Lower lobe of right lung (tissue), 2 donors: ENCODE results near the gene GRIK4. TPM values are rescaled to one million over a fixed set of nuclear protein-coding genes. Genes with fewer than 3 reads are reported as not detected.

ENCODE experiments used
- ATAC-seq, 2 donors: fragments of 200-7000 bp; cut with Tn5 transposase; one replicate each; pipeline ENCODE4 v1.9.1; 2020 to 2022; ENCODE audit warnings: mild to moderate bottlenecking in 2 of 2, moderate library complexity in 2 of 2
- DNase-seq: peaks from one replicate; pipeline ENCODE4 v3.0.0-alpha.2; 2020
- H3K27ac ChIP-seq: fragments of 200-600 bp; one replicate; pipeline ENCODE4 v1.8.0; 2022
- H3K27me3 ChIP-seq: fragments of 200-600 bp; one replicate; pipeline ENCODE4 v1.8.0; 2022; ENCODE audit warnings: low read depth
- H3K36me3 ChIP-seq: fragments of 200-600 bp; one replicate; pipeline ENCODE4 v1.8.0; 2022; ENCODE audit warnings: mild to moderate bottlenecking
- H3K4me1 ChIP-seq: fragments of 200-600 bp; one replicate; pipeline ENCODE4 v1.8.0; 2022
- H3K4me3 ChIP-seq: fragments of 200-600 bp; one replicate; pipeline ENCODE4 v1.8.0; 2022; ENCODE audit warnings: mild to moderate bottlenecking
- H3K9me3 ChIP-seq: fragments of 200-600 bp; one replicate; pipeline ENCODE4 v1.8.0; 2022
- intact Hi-C: fragments of 100-400 bp; cut with DNase I; formaldehyde crosslinking; loops from one replicate; pipeline ENCODE4 v1.11.0; 2022
- total RNA-seq: library from RNA; stranded (reverse); fragmentation: NEBNext Ultra II Directional; extraction: Animal tissue kit (Norgen Biotek cat#: 25700); gene quantifications from one replicate; pipeline ENCODE4 v1.2.1, GENCODE V29; 2021
- TF ChIP-seq, protein P1 (sequence below): fragments of 200-600 bp; IDR thresholded peaks from one replicate; pipeline ENCODE4 v1.8.0; 2022; ENCODE audit warnings: antibody characterized with exemption, mild to moderate bottlenecking
- donor health status: DM: no; HTN: yes; CAD: no; lungs with severe emphysema.

Gene GRIK4
- total RNA-seq, 1 donor from 2014 or later = 2.2 TPM

DNA sequence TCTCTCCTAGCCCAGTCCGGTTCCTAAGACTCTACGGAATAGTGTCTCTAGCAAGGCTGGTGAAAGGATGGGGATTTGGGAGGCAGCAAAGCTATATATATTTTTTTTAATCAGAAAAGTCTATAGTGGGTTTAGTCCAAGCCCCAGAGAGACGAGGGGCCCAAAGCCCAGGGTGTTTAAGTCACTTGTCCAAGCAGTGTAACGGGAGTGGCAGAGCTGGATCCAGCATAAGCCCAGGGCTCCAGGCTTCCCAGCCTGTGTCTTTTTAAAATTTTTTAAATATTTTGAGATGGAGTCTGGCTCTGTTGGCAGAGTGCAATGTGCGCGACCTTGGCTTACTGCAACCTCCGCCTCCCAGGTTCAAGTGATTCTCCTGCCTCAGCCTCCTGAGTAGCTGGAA, 6.8 kb downstream of the GRIK4 start:
- peaks cover 5% of the 10 kb centered on the region for H3K4me1 ChIP-seq
- intact Hi-C loops = loop anchor here (10.0 kb wide), 1 partner anchor 176 kb away; no protein-coding TSS in a partner anchor
- TF ChIP-seq, protein P1, sequence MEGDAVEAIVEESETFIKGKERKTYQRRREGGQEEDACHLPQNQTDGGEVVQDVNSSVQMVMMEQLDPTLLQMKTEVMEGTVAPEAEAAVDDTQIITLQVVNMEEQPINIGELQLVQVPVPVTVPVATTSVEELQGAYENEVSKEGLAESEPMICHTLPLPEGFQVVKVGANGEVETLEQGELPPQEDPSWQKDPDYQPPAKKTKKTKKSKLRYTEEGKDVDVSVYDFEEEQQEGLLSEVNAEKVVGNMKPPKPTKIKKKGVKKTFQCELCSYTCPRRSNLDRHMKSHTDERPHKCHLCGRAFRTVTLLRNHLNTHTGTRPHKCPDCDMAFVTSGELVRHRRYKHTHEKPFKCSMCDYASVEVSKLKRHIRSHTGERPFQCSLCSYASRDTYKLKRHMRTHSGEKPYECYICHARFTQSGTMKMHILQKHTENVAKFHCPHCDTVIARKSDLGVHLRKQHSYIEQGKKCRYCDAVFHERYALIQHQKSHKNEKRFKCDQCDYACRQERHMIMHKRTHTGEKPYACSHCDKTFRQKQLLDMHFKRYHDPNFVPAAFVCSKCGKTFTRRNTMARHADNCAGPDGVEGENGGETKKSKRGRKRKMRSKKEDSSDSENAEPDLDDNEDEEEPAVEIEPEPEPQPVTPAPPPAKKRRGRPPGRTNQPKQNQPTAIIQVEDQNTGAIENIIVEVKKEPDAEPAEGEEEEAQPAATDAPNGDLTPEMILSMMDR = no peak
- no peaks in the 10 kb centered on the region for H3K36me3 ChIP-seq
- ATAC-seq (no peak), DNase-seq (no peak)
- peak overlapping the region; percentile 15 for H3K27ac ChIP-seq
- peaks cover 12% of the 10 kb centered on the region for H3K27me3 ChIP-seq
- H3K4me3 ChIP-seq = no peak overlapping the region
- no peaks in the 10 kb centered on the region for H3K9me3 ChIP-seq

DNA sequence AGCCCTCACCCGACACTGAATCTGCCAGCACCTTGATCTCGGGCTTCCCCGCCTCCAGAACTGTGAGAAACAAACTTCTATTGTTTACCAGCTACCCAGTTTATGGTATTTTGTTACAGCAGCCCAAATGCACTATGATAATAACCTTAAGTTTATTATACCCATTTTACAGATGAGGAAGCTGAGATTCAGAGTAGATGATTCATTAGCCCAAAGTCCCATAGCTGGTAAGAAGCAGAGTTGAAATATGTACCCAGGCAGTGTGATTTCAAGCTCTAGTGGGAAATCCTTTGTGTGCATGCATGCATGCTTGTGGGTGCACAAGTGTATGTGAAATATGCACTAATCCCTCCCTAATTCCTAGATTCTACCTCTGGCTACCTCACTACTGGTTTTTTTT, 7.9 kb downstream of the GRIK4 start:
- no peaks in the 10 kb centered on the region for H3K9me3 ChIP-seq
- no peak for ATAC-seq
- TF ChIP-seq, protein P1 = no peak
- DNase-seq = no peak
- H3K4me1 ChIP-seq = peaks cover 5% of the 10 kb centered on the region
- no peaks in the 10 kb centered on the region for H3K36me3 ChIP-seq
- H3K27ac ChIP-seq = no peak overlapping the region
- peaks cover 6% of the 10 kb centered on the region for H3K27me3 ChIP-seq
- intact Hi-C loops = loop anchor here (10.0 kb wide), 1 partner anchor 175 kb away; no protein-coding TSS in a partner anchor
- H3K4me3 ChIP-seq = no peak overlapping the region

DNA sequence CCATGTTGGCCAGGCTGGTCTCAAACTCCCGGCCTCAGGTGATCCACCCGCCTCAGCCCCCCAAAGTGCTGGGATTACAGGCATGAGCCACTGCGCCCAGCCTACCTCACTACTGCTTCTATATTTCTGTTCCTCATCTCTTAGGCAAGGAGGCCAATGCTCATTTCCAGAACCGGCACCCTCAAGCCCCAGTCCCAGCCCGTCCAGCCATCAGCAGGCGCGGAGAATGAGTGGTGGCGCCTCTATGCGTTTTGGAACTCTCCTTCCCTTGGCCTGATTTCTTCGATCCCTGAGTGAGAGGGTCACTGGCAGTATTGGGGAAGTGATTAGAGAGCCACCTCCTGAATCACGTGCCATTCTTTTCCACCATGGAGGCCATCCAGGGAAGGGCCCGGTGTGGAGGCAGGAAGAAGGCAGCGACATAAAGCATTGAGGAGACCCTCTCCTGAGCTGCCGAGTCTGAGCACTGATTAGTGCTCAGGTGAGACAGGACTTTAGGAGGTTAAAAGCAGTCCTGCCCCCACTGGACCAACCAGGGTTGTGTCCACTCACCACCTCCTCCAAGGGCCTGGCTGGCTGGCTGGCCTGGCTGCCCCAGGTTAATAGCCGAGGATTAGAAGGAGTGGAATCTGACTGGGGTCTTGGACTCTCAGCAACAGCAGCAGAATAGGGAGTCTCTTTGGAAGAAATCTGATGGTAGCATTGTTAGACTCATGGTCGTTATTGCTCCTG, 8.7 kb downstream of the GRIK4 start:
- DNase-seq (peak; percentile 20), ATAC-seq (no peak)
- Histone ChIP-seq H3K36me3 (no peaks in the 10 kb centered on the region), H3K9me3 (no peaks in the 10 kb centered on the region), H3K27me3 (no peaks in the 10 kb centered on the region), H3K27ac (peak overlapping the region; percentile 6), H3K4me1 (peaks cover 5% of the 10 kb centered on the region), H3K4me3 (no peak overlapping the region)
- TF ChIP-seq, protein P1 = no peak
- intact Hi-C loops = no loop called here

DNA sequence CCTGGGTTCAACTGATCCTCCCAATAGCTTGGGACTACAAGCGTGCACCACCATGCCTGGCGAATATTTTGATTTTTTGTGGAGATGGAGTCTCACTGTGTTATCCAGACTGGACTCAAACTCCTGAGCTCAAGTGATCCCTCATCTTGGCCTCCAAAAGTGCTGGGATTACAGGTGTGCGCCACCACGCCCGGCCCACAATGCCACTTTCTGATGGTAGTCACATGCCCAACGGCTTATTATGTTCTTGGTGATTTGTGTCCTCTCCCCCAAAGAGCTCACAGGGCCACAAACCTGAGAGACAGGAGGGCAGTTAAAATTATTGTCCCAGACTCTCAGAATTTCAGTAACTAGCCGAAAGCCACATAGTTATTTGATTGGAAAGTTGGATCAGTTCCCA, 9.6 kb downstream of the GRIK4 start:
- peak; percentile 18 for DNase-seq
- no peaks in the 10 kb centered on the region for H3K36me3 ChIP-seq
- no peak overlapping the region for H3K4me3 ChIP-seq
- no peak overlapping the region for H3K27ac ChIP-seq
- TF ChIP-seq, protein P1 = no peak
- no peaks in the 10 kb centered on the region for H3K27me3 ChIP-seq
- no peak for ATAC-seq
- H3K4me1 ChIP-seq = peaks cover 5% of the 10 kb centered on the region
- no peaks in the 10 kb centered on the region for H3K9me3 ChIP-seq
- intact Hi-C loops = no loop called here

DNA sequence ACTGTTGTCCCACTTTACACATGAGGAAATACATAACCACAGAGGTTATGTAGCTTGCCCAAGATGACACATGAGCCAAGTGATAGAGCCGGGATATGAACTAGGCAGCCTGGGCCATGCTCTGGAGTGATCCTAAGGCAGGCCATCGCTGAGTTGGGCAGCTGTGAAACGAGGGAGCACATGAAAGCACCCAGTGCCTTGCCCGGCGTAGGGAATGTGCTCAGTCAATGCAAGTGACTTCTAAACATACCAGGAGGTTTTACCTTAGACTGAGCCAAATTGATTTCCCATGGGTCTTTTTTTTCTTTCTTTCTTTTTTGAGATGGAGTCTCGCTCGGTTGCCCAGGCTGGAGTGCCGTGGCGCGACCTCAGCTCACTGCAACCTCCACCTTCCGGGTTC, 10.5 kb downstream of the GRIK4 start:
- Histone ChIP-seq H3K4me3 (no peak overlapping the region), H3K36me3 (no peaks in the 10 kb centered on the region), H3K4me1 (peaks cover 3% of the 10 kb centered on the region), H3K27me3 (no peaks in the 10 kb centered on the region), H3K27ac (no peak overlapping the region), H3K9me3 (no peaks in the 10 kb centered on the region)
- TF ChIP-seq, protein P1 = no peak
- intact Hi-C loops = no loop called here
- DNase-seq (peak; percentile 18), ATAC-seq (no peak)
